HepG2 (cell line): ENCODE measurements around the gene SNPH. TPM values are rescaled to one million over a fixed set of nuclear protein-coding genes. Genes with fewer than 3 reads are reported as not detected.

Experiments
- CREB1 ChIP-seq, 2 experiments: fragments of 450-650 bp in 1 of 2; IDR thresholded peaks; 2 replicates each; pipeline ENCODE4 v1.6.1; 2016 to 2017; ENCODE audit warnings: control low read depth in 1 of 2, mild to moderate bottlenecking in 1 of 2, missing compliant biosample characterization in 1 of 2, missing genetic modification characterization in 1 of 2
- GPN1 ChIP-seq: sonication (generic); formaldehyde crosslinking; IDR thresholded peaks from 2 replicates; pipeline ENCODE4 v1.5.1; 2020; ENCODE audit warnings: missing genetic modification reagents, borderline replicate concordance
- GTF3A ChIP-seq: sonication (generic); formaldehyde crosslinking; conservative IDR thresholded peaks from 2 replicates; pipeline ENCODE4 v1.4.0; 2020; ENCODE audit warnings: mild to moderate bottlenecking, missing genetic modification reagents
- NR2F6 ChIP-seq, 2 experiments: IDR thresholded peaks; 2 replicates each; pipeline ENCODE4 v1.6.1; 2016; ENCODE audit warnings: antibody characterized with exemption in 1 of 2, mild to moderate bottlenecking in 1 of 2
- PCBP2 ChIP-seq: fragments of 200-400 bp; formaldehyde crosslinking; optimal IDR thresholded peaks from 2 replicates; pipeline ENCODE3; 2018; ENCODE audit warnings: low read length, low read depth; ENCODE audit not compliant: poor library complexity, severe bottlenecking
- RBM39 ChIP-seq: fragments of 200-400 bp; formaldehyde crosslinking; IDR thresholded peaks from one replicate; pipeline ENCODE4 v1.6.1; 2018; ENCODE audit warnings: antibody characterized with exemption, mild to moderate bottlenecking, low read depth, low read length; ENCODE audit not compliant: poor library complexity, severe bottlenecking
- TMF1 ChIP-seq: sonication (generic); formaldehyde crosslinking; IDR thresholded peaks from 2 replicates; pipeline ENCODE4 v1.8.1; 2022; ENCODE audit warnings: low read depth, missing genetic modification reagents
- ZNF142 ChIP-seq: sonication (generic); formaldehyde crosslinking; IDR thresholded peaks from 2 replicates; pipeline ENCODE4 v1.4.0; 2020; ENCODE audit warnings: missing genetic modification reagents
- ZNF17 ChIP-seq: sonication (generic); formaldehyde crosslinking; IDR thresholded peaks from 2 replicates; pipeline ENCODE4 v1.5.0; 2020; ENCODE audit warnings: mild to moderate bottlenecking, missing genetic modification reagents
- ZNF256 ChIP-seq: sonication (generic); formaldehyde crosslinking; conservative IDR thresholded peaks from 2 replicates; pipeline ENCODE4 v1.4.0; 2020; ENCODE audit warnings: missing genetic modification reagents
- ZNF512 ChIP-seq: sonication (generic); formaldehyde crosslinking; IDR thresholded peaks from 2 replicates; pipeline ENCODE4 v1.4.0; 2020; ENCODE audit warnings: mild to moderate bottlenecking, missing genetic modification reagents
- ZNF615 ChIP-seq: sonication (generic); formaldehyde crosslinking; IDR thresholded peaks from 2 replicates; pipeline ENCODE4 v1.5.0; 2020; ENCODE audit warnings: mild to moderate bottlenecking, missing genetic modification reagents, borderline replicate concordance
- ZNF782 ChIP-seq: sonication (generic); formaldehyde crosslinking; IDR thresholded peaks from 2 replicates; pipeline ENCODE4 v1.4.0; 2020; ENCODE audit warnings: missing genetic modification reagents, mild to moderate bottlenecking, borderline replicate concordance
- ZNF879 ChIP-seq: sonication (generic); formaldehyde crosslinking; IDR thresholded peaks from 2 replicates; pipeline ENCODE4 v1.8.1; 2023; ENCODE audit warnings: missing genetic modification reagents
- polyA plus RNA-seq, 8 experiments: library from polyadenylated mRNA; depleted of rRNA in 3 of 8; stranded (reverse) in 7 of 8; unstranded in 1 of 8; fragments of >200 nt; fragmentation: Illumina TruSeq in 4 of 8; extraction: Trizol in 4 of 8; gene quantifications; 2 replicates each; pipeline versions ENCODE4 v1.2.1 to v1.2.3, GENCODE V29; 2011 to 2016; ENCODE audit warnings: low read depth in 4 of 8, missing spikeins in 1 of 8, mixed read lengths in 1 of 8; ENCODE audit not compliant: insufficient read depth in 1 of 8
- total RNA-seq, 5 experiments: library from RNA; depleted of rRNA; stranded (reverse); fragments of >200 nt; fragmentation: Illumina TruSeq; extraction: Trizol; gene quantifications; 2 replicates each; pipeline ENCODE4 v1.2.3, GENCODE V29; 2016; ENCODE audit warnings: low read depth in 1 of 5
- TF ChIP-seq, protein P1 (sequence below): sonication (generic); formaldehyde crosslinking; IDR thresholded peaks from 2 replicates; pipeline ENCODE4 v1.5.0; 2020; ENCODE audit warnings: missing genetic modification reagents, mild to moderate bottlenecking, borderline replicate concordance
- TF ChIP-seq, protein P2 (sequence below): sonication (generic); formaldehyde crosslinking; IDR thresholded peaks from 2 replicates; pipeline ENCODE4 v1.5.0; 2020; ENCODE audit warnings: missing genetic modification reagents
- TF ChIP-seq, protein P3 (sequence below): sonication (generic); formaldehyde crosslinking; IDR thresholded peaks from 2 replicates; pipeline ENCODE4 v1.5.0; 2020; ENCODE audit warnings: missing genetic modification reagents

Gene SNPH
- total and polyA plus RNA-seq, 2 of the 13 experiments (the other 11 are each of a cell fraction or from before 2014, with no cell fraction given), result 0.09 TPM; not detected in 1

GRCh38 chr20:1325173-1326030 lies 59.3 kb downstream of the SNPH start (continued):
- TF ChIP-seq ZNF142 (peak; percentile 90), TMF1 (CRISPR knock-in tag) (no peak), ZNF512 (no peak), GPN1 (CRISPR knock-in tag) (0 out of 2 replicates have a peak, but pooled peaks have one; percentile 25), GTF3A (CRISPR knock-in tag) (no peak), NR2F6 (IDR thresholded peaks at IDR 0.05) (peak; percentile 74), NR2F6 (CRISPR knock-in tag; IDR thresholded peaks at IDR 0.05) (peak; percentile 74), ZNF879 (CRISPR knock-in tag) (peak; percentile 63; the same call in 1 of the 2 replicates), ZNF256 (CRISPR knock-in tag) (peak; percentile 83; the same call in 1 of the 2 replicates), RBM39 (peak; percentile 96), CREB1 (IDR thresholded peaks at IDR 0.05) (peak; percentile 100), CREB1 (CRISPR knock-in tag; IDR thresholded peaks at IDR 0.05) (peak; percentile 94), ZNF782 (CRISPR knock-in tag) (peak; percentile 54; the same call in 1 of the 2 replicates), ZNF615 (0 out of 2 replicates have a peak, but pooled peaks have one; percentile 58), PCBP2 (no peak), ZNF17 (no peak)
- TF ChIP-seq, protein P1, sequence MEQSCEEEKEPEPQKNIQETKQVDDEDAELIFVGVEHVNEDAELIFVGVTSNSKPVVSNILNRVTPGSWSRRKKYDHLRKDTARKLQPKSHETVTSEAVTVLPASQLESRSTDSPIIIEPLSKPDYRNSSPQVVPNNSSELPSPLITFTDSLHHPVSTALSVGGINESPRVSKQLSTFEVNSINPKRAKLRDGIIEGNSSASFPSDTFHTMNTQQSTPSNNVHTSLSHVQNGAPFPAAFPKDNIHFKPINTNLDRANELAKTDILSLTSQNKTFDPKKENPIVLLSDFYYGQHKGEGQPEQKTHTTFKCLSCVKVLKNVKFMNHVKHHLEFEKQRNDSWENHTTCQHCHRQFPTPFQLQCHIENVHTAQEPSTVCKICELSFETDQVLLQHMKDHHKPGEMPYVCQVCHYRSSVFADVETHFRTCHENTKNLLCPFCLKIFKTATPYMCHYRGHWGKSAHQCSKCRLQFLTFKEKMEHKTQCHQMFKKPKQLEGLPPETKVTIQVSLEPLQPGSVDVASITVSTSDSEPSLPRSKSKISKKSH, result peak; percentile 83; the same call in 1 of the 2 replicates
- TF ChIP-seq, protein P2, sequence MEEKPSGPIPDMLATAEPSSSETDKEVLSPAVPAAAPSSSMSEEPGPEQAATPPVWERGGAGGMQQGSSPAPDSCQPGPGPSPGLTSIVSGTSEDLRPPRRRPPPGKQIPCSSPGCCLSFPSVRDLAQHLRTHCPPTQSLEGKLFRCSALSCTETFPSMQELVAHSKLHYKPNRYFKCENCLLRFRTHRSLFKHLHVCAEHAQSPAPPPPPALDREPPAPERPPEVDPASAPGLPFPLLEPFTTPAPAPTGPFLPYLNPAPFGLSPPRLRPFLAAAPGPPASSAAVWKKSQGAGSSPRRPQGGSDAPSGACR (CRISPR knock-in tag), result no peak
- TF ChIP-seq, protein P3, sequence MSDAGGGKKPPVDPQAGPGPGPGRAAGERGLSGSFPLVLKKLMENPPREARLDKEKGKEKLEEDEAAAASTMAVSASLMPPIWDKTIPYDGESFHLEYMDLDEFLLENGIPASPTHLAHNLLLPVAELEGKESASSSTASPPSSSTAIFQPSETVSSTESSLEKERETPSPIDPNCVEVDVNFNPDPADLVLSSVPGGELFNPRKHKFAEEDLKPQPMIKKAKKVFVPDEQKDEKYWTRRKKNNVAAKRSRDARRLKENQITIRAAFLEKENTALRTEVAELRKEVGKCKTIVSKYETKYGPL, result no peak
